ENCODE measurements around the gene PTPN5. TPM values are rescaled to one million over a fixed set of nuclear protein-coding genes. Genes with fewer than 3 reads are reported as not detected.

The PTPN5 gene
- total RNA-seq, 2 experiments from 2014 or later = not detected

- Mint-ChIP-seq H3K36me3 (ENCODE audit: low read depth) (no peaks in the 10 kb centered on the region), H3K4me3 (no peak overlapping the region), H3K9me3 (no peaks in the 10 kb centered on the region), H3K27me3 (peaks cover 12% of the 10 kb centered on the region), H3K27ac (no peak overlapping the region), H3K4me1 (ENCODE audit: low read depth) (no peaks in the 10 kb centered on the region)
- DNase-seq = peak; percentile 66
- ATAC-seq = peak; percentile 34
- ChIA-PET POLR2A (no interaction called here), CTCF (interaction anchor here (0.7 to 10.1 kb wide), 7 partner anchors 8 to 687 kb away, joined by 3 to 106 read pairs (median 5); no protein-coding TSS in a partner anchor)
- intact Hi-C loops (cut with micrococcal nuclease) = no loop called here
- TF ChIP-seq, protein P1, sequence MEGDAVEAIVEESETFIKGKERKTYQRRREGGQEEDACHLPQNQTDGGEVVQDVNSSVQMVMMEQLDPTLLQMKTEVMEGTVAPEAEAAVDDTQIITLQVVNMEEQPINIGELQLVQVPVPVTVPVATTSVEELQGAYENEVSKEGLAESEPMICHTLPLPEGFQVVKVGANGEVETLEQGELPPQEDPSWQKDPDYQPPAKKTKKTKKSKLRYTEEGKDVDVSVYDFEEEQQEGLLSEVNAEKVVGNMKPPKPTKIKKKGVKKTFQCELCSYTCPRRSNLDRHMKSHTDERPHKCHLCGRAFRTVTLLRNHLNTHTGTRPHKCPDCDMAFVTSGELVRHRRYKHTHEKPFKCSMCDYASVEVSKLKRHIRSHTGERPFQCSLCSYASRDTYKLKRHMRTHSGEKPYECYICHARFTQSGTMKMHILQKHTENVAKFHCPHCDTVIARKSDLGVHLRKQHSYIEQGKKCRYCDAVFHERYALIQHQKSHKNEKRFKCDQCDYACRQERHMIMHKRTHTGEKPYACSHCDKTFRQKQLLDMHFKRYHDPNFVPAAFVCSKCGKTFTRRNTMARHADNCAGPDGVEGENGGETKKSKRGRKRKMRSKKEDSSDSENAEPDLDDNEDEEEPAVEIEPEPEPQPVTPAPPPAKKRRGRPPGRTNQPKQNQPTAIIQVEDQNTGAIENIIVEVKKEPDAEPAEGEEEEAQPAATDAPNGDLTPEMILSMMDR (IDR thresholded peaks at IDR 0.05) = peak; percentile 59
These were observed 11.0 kb upstream of the PTPN5 start for GRCh38 chr11:18802381-18803257.

DNA sequence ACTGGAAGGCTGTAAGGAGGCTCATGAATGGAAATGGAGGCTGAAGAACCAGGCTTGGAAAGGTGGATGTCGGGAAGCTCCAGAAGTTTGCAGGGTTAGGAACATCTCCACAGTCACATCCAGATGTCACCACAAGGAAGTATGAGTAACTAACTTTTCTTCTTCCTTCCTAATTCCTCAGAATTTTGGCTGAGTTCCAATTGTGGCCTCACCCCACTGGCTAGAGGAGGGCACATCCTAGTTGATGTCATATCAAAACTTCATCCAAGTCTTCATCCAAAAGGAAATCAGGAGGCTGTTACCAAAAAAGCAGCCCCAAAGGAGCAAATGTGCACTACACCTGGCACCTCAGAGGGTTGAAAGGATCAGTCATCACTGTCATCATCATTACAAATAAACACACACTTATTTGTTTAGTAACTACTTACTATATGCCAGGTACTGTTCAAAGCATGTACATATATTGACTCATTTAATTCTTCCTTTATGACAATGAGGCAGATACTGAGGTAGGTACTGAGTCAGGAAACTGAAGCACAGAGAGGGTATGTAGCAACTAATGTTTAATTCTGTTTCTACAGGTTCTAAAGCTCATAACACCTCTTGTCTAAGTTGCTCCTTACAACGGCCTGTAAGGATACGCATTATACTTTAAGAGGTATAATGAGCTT, 7.3 kb upstream of the PTPN5 start:
- no peaks in the 10 kb centered on the region for H3K4me1 Mint-ChIP-seq (ENCODE audit: low read depth)
- H3K27me3 Mint-ChIP-seq = peaks cover 15% of the 10 kb centered on the region
- TF ChIP-seq, protein P1 (IDR thresholded peaks at IDR 0.05) = no peak
- ATAC-seq (peak; percentile 39), DNase-seq (no peak)
- intact Hi-C loops (cut with micrococcal nuclease) = no loop called here
- ChIA-PET CTCF (interaction anchor here (1.0 to 10.1 kb wide), 3 partner anchors 15 to 53 kb away, joined by 3 to 106 read pairs (median 3); no protein-coding TSS in a partner anchor), POLR2A (no interaction called here)
- H3K27ac Mint-ChIP-seq = no peak overlapping the region
- no peaks in the 10 kb centered on the region for H3K9me3 Mint-ChIP-seq
- H3K36me3 Mint-ChIP-seq (ENCODE audit: low read depth) = no peaks in the 10 kb centered on the region
- H3K4me3 Mint-ChIP-seq = no peak overlapping the region

DNA sequence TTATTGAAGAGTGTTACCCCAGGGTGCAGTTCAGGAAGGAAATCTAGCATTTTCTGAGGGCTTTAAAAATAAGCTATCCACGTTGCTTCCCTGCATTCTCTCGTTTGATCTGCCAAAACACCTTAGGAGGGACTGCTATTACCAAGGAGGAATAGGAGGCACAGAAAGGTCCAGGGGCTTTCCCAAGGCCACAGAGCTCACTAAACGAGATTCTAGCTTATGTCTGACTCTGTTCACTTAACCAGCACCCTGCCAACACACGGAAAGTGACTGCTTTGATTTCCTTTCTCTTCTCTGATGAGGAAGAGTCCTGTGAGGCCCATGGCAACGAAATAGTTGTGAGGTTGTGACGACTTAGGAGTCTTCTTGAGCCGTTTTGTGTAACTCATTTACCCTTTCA, 3.4 kb upstream of the PTPN5 start:
- no peaks in the 10 kb centered on the region for H3K36me3 Mint-ChIP-seq (ENCODE audit: low read depth)
- no peaks in the 10 kb centered on the region for H3K9me3 Mint-ChIP-seq
- H3K27me3 Mint-ChIP-seq = peaks cover 38% of the 10 kb centered on the region
- DNase-seq (no peak), ATAC-seq (no peak)
- ChIA-PET CTCF (interaction anchor here (1.6 to 10.1 kb wide), 2 partner anchors 8 to 17 kb away, joined by 6 to 106 read pairs; no protein-coding TSS in a partner anchor), POLR2A (no interaction called here)
- no peak overlapping the region for H3K27ac Mint-ChIP-seq
- TF ChIP-seq, protein P1 (IDR thresholded peaks at IDR 0.05) = no peak
- no peak overlapping the region for H3K4me3 Mint-ChIP-seq
- intact Hi-C loops (cut with micrococcal nuclease) = no loop called here
- H3K4me1 Mint-ChIP-seq (ENCODE audit: low read depth) = no peaks in the 10 kb centered on the region

DNA sequence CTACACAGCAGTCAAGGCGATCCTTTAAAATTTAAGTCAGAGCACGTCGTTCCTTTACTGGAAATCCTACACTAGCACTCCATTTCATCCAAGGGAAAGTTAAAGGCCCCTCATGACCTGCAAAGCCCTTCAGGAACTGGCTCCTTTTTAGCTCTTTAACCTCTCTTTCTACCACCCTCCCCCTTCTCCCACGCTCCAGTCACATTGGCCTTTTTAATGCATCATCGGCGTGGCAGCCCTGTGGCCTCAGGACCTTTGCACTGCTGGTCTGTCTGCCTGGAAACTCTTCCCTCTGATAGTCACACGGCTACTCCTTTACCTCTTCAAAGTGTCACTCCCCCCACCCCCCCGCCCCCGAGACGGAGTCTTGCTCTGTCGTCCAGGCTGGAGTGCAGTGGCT, 1.2 kb upstream of the PTPN5 start:
- DNase-seq (no peak), ATAC-seq (no peak)
- Mint-ChIP-seq H3K27me3 (peaks cover 50% of the 10 kb centered on the region), H3K36me3 (ENCODE audit: low read depth) (no peaks in the 10 kb centered on the region), H3K27ac (no peak overlapping the region), H3K4me1 (ENCODE audit: low read depth) (no peaks in the 10 kb centered on the region), H3K9me3 (no peaks in the 10 kb centered on the region), H3K4me3 (no peak overlapping the region)
- CTCF ChIA-PET = interaction anchor here (0.7 to 1.7 kb wide), 4 partner anchors 10 to 28 kb away, joined by 3 to 9 read pairs (median 5); no protein-coding TSS in a partner anchor
- TF ChIP-seq, protein P1 (IDR thresholded peaks at IDR 0.05) = no peak
- POLR2A ChIA-PET = no interaction called here
- intact Hi-C loops (cut with micrococcal nuclease) = no loop called here

Data from activated CD8-positive, alpha-beta T cell treated with anti-CD3 and anti-CD28 coated beads for 36 hours (primary cell).